GM23338 (cell line): ENCODE measurements around the gene APBA2.

ENCODE experiments used
- CREB1 ChIP-seq: fragments of 250-450 bp; sonication (Bioruptor Pico); IDR thresholded peaks from 2 replicates; pipeline ENCODE4 v1.5.0; 2020; ENCODE audit warnings: low read depth, mild to moderate bottlenecking, moderate library complexity
- CTCF ChIP-seq, 2 experiments: fragments of 200-600 bp in 1 of 2; sonication (generic) in 1 of 2; conservative IDR thresholded peaks; 2 replicates each; pipeline versions ENCODE4 v1.5.1 to v1.6.1; 2016 to 2017; ENCODE audit warnings: antibody characterized with exemption in 2 of 2, low read depth in 2 of 2, mild to moderate bottlenecking in 2 of 2, moderate library complexity in 1 of 2
- EZH2 ChIP-seq: fragments of 200-600 bp; sonication (generic); IDR thresholded peaks from one replicate; pipeline ENCODE4 v1.8.0; 2017; ENCODE audit warnings: antibody characterized with exemption, mild to moderate bottlenecking, low read depth; ENCODE audit not compliant: unreplicated experiment
- EZH2phosphoT487 ChIP-seq: fragments of 200-600 bp; sonication (generic); IDR thresholded peaks from one replicate; pipeline ENCODE4 v1.8.1; 2018; ENCODE audit warnings: antibody characterized with exemption; ENCODE audit not compliant: unreplicated experiment
- JUNB ChIP-seq: IDR thresholded peaks from one replicate; pipeline ENCODE4 v1.6.1; 2016; ENCODE audit warnings: antibody characterized with exemption; ENCODE audit not compliant: unreplicated experiment
- POLR2AphosphoS5 ChIP-seq: IDR thresholded peaks from 2 replicates; pipeline ENCODE4 v1.6.1; 2016; ENCODE audit warnings: antibody characterized with exemption, low read depth
- STAT1 ChIP-seq: IDR thresholded peaks from one replicate; pipeline ENCODE4 v1.6.1; 2016; ENCODE audit warnings: antibody characterized with exemption; ENCODE audit not compliant: unreplicated experiment
- ZNF114 ChIP-seq: fragments of 250-450 bp; sonication (Bioruptor Pico); IDR thresholded peaks from 2 replicates; pipeline ENCODE4 v1.5.0; 2020; ENCODE audit warnings: mild to moderate bottlenecking, moderate library complexity
- ZNF462 ChIP-seq: fragments of 250-450 bp; sonication (Bioruptor Pico); IDR thresholded peaks from 2 replicates; pipeline ENCODE4 v1.5.0; 2020; ENCODE audit warnings: mild to moderate bottlenecking, moderate library complexity
- TF ChIP-seq, protein P1 (sequence below): IDR thresholded peaks from one replicate; pipeline ENCODE4 v1.6.1; 2018; ENCODE audit warnings: antibody characterized with exemption; ENCODE audit not compliant: unreplicated experiment

GRCh38 chr15:29083858-29084257, 198.1 kb downstream of the APBA2 start:
- TF ChIP-seq ZNF462 (CRISPR knock-in tag) (no peak), EZH2 (no peak), CTCF (conservative IDR thresholded peaks at IDR 0.05; ENCODE audit: low read depth in 2 of 2) (no peak), POLR2AphosphoS5 (no peak), CREB1 (CRISPR knock-in tag) (no peak), JUNB (no peak), ZNF114 (CRISPR knock-in tag) (no peak), STAT1 (no peak), EZH2phosphoT487 (no peak)
- TF ChIP-seq, protein P1, sequence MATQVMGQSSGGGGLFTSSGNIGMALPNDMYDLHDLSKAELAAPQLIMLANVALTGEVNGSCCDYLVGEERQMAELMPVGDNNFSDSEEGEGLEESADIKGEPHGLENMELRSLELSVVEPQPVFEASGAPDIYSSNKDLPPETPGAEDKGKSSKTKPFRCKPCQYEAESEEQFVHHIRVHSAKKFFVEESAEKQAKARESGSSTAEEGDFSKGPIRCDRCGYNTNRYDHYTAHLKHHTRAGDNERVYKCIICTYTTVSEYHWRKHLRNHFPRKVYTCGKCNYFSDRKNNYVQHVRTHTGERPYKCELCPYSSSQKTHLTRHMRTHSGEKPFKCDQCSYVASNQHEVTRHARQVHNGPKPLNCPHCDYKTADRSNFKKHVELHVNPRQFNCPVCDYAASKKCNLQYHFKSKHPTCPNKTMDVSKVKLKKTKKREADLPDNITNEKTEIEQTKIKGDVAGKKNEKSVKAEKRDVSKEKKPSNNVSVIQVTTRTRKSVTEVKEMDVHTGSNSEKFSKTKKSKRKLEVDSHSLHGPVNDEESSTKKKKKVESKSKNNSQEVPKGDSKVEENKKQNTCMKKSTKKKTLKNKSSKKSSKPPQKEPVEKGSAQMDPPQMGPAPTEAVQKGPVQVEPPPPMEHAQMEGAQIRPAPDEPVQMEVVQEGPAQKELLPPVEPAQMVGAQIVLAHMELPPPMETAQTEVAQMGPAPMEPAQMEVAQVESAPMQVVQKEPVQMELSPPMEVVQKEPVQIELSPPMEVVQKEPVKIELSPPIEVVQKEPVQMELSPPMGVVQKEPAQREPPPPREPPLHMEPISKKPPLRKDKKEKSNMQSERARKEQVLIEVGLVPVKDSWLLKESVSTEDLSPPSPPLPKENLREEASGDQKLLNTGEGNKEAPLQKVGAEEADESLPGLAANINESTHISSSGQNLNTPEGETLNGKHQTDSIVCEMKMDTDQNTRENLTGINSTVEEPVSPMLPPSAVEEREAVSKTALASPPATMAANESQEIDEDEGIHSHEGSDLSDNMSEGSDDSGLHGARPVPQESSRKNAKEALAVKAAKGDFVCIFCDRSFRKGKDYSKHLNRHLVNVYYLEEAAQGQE: no peak
